Measurements from ENCODE around the gene TEX54.
"Not testable (repeated sequence)": the region's sequence is repeated elsewhere in the genome, so short reads cannot be mapped to it uniquely, and the experiment has no call there.

DNA sequence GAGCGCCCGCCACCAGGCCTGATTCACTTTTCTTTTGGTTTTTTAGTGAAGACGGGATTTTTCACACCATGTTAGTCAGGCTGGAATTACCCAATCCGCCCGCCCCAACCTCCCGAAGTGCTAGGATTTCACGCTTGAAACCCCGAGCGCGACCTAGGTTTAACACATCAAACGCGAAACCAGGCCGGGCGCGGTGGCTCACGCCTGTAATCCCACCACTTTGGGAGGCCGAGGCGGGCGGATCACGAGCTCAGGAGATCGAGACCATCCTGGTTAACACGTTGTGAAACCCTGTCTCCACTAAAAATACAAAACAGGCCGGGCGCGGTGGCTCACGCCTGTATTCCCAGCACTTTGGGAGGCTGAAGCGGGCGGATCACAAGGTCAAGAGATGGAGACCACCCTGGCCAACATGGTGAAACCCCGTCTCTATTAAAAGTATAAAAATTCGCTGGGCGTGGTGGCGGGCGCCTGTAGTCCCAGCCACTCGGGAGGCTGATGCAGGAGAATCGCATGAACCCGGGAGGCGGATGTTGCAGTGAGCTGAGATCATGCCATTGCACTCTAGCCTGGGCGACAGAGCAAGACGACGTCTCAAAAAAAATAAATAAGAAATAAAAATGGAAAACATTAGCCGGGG lies 8.2 kb upstream of the TEX54 start:
- not testable (repeated sequence) for TF ChIP-seq POLR2A (IDR thresholded peaks at IDR 0.05)
- TF ChIP-seq, protein P1, sequence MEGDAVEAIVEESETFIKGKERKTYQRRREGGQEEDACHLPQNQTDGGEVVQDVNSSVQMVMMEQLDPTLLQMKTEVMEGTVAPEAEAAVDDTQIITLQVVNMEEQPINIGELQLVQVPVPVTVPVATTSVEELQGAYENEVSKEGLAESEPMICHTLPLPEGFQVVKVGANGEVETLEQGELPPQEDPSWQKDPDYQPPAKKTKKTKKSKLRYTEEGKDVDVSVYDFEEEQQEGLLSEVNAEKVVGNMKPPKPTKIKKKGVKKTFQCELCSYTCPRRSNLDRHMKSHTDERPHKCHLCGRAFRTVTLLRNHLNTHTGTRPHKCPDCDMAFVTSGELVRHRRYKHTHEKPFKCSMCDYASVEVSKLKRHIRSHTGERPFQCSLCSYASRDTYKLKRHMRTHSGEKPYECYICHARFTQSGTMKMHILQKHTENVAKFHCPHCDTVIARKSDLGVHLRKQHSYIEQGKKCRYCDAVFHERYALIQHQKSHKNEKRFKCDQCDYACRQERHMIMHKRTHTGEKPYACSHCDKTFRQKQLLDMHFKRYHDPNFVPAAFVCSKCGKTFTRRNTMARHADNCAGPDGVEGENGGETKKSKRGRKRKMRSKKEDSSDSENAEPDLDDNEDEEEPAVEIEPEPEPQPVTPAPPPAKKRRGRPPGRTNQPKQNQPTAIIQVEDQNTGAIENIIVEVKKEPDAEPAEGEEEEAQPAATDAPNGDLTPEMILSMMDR (IDR thresholded peaks at IDR 0.05) = not testable (repeated sequence)

Data from Peyer's patch (tissue), 4 donors.